ENCODE data around the gene SLC44A4. TPM values are rescaled to one million over a fixed set of nuclear protein-coding genes. Genes with fewer than 3 reads are reported as not detected.
"Not testable (repeated sequence)": the region's sequence is repeated elsewhere in the genome, so short reads cannot be mapped to it uniquely, and the experiment has no call there.

SLC44A4 gene
- 0.12 TPM for polyA plus RNA-seq (2013, experiment 1 of 2; ENCODE audit: insufficient read length)
- 0.52 TPM for polyA plus RNA-seq (2013, experiment 2 of 2; ENCODE audit: insufficient read length)

DNA sequence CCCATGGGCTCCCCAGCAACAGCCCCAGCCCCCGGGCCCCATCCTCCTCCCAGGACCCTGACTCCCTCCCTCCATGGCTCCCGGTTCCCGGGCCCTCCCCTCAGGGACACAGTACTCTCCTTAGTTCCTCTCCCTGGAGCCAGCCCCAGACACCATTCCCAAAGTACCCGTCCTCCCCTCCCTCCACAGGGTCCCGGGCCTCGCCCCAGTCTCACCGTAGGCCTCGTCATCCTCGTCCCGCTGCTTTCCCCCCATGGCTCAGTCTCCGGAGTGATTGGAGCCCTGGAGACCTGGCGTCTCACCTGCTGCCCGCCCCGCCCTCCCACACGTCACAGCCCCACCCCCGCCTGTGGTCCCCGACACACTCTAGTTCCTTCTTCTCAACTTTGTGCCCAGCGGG lies at the start of gene SLC44A4:
TSS of gene SLC44A4 (minus strand) at position 272 of the 400 bp plus-strand sequence. CDS start at position 255, 17 bp downstream.
- no peak for DNase-seq

DNA sequence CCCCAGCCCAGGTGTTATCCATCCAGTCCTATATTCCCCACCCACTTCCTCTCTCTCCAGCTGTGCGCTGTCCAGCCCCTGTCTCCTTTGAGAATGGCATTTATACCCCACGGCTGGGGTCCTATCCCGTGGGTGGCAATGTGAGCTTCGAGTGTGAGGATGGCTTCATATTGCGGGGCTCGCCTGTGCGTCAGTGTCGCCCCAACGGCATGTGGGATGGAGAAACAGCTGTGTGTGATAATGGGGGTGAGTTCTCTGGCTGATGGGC lies 49.8 kb upstream of the SLC44A4 start:
- no peak for DNase-seq

GRCh38 chr6:31927863-31928671 lies 49.3 kb upstream of the SLC44A4 start:
- DNase-seq: no peak

- no peak for DNase-seq
Observed at GRCh38 chr6:31927242-31927862, 48.6 kb upstream of the SLC44A4 start, which contains the start of gene C2. Gene C2 (plus strand): TSS chr6:31927717. CDS start chr6:31927753, 36 bp downstream.

DNA sequence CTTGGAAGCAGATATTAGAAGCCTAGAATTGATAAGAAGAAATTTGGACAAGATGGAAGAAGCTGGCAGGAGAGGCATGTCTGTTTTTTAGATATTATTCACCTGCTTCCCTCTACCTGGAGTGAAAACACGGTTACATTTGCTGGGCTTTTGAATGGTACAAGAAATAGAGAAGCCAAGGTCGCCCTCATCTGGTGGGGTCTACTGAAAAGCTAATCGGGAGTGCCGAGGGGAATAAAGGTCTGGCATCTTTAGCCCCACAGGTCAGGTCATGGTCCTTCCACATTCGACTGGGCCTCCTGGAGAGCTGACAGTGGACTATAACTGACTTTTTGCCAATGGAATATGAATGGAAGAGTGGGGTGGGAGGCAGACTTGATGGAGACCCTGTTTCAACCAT lies 44.1 kb upstream of the SLC44A4 start:
- no peak for DNase-seq

- DNase-seq: no peak
Observed at GRCh38 chr6:31920811-31921210, 42.0 kb upstream of the SLC44A4 start.

DNA sequence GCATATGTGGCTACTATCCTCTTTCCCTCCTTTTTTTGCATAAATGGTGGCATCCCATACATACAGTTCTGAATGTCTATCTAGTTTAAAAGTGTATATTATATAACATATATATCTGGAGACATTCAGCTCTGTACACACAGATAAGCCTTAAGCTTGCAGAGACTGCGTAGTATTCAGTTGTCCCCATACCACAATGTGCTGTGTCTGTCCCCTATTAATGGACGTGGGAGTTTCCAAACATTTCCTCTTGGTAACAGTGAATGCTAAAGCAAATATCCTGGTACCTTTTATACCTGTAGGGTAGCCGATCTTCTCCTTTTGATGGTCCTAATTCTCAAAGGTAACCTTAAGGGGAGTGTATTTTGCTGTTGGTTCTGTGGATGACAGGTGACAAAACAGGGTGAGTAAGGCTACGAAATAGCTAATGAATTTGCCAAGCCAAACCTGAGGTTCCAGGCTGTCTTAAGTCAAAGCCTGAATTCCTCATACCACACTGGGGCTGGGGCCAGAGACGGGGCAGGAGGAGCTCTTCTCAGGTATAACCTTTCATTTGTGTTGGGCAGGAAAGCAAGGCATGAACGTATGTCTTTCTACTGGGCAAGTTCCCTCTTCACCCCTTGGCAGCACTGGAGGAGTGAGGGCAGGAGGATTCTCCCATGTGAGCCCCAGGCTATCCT lies 41.0 kb upstream of the SLC44A4 start:
- no peak for DNase-seq

GRCh38 chr6:31918069-31918720 lies 39.4 kb upstream of the SLC44A4 start:
- no peak for DNase-seq

GRCh38 chr6:31915756-31916155 lies 37.0 kb upstream of the SLC44A4 start:
- no peak for DNase-seq

DNA sequence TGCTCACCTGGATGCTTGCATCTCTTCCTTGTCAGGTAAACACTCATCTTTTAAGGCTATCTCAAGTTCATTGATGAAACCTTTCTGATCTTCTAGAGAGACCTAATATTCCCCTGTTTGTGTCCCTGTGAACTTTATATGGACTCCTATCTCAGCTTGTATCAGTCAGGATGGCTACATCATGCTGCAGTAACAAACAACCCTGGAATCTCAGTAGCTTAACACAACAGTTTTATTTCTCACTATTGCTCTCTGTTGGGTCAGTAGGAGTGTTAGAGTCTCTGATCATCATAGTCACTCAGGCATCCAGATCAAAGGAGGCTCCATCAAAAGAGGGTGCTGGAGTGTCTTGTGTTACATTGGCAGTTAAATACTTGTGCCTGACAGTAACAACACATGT lies 36.6 kb upstream of the SLC44A4 start:
- DNase-seq: no peak

GRCh38 chr6:31911826-31912585 lies 33.2 kb upstream of the SLC44A4 start:
- no peak for DNase-seq

DNA sequence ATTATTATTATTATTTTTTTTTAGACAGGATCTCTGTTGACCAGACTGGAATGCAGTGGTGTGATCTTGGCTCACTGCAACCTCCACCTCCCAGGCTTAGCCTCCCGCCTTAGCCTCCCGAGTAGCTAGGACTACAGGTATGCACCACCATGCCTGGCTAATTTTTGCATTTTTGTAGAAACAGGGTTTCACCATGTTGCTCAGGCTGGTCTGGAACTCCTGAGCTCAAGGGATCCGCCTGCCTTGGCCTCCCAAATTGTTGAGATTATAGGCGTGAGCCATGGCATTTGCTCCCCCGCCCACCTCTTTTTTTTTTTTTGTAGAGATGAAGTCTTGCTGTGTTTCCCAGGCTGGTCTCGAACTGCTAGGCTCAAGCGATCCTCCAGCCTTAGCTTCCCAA lies 30.5 kb upstream of the SLC44A4 start:
- DNase-seq: not testable (repeated sequence)

- peak; percentile 46 for DNase-seq
Observed at GRCh38 chr6:31908791-31909190, 30.0 kb upstream of the SLC44A4 start.

- not testable (repeated sequence) for DNase-seq
Observed at GRCh38 chr6:31908255-31908654, 29.5 kb upstream of the SLC44A4 start.

GRCh38 chr6:31907158-31907813 lies 28.5 kb upstream of the SLC44A4 start:
- peak; percentile 35 for DNase-seq

GRCh38 chr6:31906727-31907126 lies 27.9 kb upstream of the SLC44A4 start:
- DNase-seq: not testable (repeated sequence)

DNA sequence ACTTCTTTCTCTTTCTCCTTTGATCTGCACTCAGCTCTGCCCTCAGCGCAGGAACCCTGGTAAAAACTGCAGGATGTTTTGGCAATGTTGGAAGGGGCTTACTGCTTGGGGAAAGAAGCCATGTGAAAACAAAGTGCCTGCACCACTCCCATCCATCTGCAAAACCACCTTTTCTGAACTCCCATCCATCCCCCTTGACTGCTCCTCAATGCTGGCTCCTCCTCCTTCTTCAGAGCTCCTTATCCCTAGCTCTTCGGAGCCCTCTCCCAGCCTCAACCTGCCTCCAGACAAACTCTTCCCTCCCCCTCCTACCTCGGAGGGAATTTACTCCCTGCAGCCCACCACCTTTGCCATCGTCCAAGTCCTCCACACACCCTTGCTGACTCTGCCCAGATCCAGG lies 27.3 kb upstream of the SLC44A4 start:
- DNase-seq: no peak

DNA sequence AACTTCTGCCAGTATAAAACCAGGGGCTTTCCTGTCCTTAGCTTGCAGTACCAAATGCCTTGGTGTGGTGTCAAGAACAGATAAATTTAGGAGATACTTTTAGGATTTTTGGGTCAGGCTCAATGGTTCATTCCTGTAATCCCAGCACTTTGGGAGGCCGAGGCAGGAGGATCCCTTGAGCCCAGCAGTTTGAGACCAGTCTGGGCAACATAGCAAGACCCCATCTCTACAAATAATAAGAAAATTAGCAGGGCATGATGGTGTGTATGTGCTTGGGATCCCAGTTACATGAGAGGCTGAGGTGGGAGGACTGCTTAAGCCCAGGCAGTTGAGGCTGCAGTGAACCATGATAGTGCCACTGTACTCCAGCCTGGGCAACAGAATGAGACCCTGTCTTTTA lies 26.2 kb upstream of the SLC44A4 start:
- no peak for DNase-seq

GRCh38 chr6:31903957-31904356 lies 25.2 kb upstream of the SLC44A4 start:
- DNase-seq: peak; percentile 15

DNA sequence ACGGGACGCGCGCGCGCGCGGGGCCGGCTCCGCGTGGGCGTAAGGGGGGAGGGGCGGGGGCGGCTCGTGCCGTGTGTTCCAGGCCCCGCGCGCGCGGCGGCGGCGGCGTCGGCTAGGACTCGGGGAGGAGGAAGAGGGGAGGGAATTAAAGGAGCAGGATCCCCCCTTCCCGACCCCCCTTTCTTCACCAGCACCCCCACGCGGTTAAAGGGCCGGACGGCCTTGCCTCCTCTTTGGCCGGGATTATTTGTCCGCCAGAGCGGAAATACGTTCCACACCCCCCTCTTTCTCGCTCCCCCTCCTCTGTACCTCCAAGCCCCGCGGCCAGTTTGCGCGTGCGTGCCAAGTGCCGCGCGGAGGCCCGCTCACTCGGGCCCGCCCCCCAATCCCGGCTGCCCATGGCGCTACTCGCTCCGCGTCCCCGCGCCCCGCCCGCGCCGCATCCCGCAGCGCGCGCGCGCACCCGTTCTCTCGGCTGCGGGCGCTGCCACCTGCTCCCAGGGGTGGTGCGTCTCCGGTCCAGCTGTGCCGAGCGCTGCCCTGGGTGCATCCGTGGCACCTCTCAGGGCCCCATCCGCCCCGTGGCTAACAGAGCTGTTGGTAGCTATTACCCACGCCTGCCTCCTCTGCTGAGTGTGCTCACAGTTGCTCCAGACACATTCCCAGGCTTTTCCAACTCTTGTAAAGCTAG lies 23.3 kb upstream of the SLC44A4 start, which contains the start of gene ZBTB12:
TSS of gene ZBTB12 (minus strand) at position 134 of the 691 bp plus-strand sequence. CDS start 781 bp downstream, outside the sequence.
- peak; percentile 94 for DNase-seq
